ENCODE data around the gene OR2Z1.

The OR2Z1 gene, protein sequence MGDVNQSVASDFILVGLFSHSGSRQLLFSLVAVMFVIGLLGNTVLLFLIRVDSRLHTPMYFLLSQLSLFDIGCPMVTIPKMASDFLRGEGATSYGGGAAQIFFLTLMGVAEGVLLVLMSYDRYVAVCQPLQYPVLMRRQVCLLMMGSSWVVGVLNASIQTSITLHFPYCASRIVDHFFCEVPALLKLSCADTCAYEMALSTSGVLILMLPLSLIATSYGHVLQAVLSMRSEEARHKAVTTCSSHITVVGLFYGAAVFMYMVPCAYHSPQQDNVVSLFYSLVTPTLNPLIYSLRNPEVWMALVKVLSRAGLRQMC

DNA sequence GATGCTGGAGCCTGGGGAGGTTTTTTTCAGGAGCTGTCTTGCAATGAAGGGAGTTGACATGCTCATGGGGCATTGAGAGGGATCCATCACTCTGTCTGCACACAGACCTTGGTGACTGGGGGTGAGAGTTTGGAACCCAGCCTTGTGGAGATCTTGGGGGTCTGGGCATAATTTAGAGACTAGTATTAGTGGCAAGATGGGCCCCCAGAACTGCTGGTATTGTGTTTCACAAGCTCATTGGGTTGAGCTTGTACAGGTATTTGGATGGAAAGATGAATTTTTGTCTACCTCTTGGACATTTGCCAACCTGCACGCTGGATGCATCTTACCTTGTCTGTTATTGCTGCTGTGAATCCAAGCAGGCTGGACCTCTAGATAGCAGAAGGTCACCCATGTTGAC is at the start of gene OR2Z1:
Gene OR2Z1, plus strand, starts transcription at position 301 of the 400 bp plus-strand sequence. CDS start 9,395 bp downstream, outside the sequence.
- no peak for FAIRE-seq

DNA sequence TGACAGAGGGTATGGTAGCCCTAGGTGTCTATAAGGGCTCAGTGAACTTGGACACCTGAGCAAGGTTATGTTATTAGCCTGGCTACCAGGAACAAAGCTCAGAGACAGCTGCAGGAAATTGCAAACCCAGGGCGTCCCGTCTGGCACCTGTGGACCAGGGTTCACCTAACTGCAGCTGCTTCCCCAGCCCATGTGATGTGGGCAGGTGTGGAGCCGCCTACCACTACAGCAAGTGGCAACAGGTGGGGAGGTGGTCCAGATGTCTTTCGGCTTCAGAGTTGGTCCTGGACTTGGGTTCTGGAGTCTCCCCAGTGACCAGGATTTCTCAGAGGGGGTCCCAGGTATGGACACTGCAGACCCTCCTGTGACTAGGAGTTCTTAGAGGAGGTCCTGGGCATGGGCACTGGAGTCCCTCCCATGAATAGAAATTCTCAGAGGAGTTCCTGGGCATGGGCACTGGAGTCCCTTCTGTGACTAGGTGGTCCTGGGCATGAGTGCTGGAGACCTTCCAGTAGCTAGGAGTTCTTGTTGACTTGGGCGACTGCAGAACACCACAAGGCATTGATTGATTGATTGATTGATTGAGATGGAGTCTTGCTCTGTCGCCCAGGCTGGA is 48.0 kb upstream of the OR2Z1 start:
- no peak for FAIRE-seq

DNA sequence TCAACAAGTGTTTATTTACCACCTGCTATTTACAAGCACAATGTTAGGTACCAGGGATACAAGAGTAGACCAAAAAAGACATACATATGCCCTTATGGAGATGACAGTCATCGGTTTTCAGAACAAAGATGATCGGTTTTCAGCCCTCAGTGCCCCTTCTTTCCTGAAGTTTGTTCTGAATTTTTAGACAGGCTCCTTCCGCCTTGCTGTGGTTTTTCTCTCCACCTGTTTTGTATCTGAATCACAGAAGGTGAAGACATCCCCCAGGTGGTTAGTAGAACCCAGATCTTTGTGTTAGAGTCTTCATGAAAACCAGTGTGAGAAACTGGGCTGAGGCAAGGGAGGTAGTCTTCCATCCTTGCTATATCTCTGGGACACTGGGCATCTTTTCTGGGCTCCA is 46.4 kb upstream of the OR2Z1 start:
- no peak for FAIRE-seq

DNA sequence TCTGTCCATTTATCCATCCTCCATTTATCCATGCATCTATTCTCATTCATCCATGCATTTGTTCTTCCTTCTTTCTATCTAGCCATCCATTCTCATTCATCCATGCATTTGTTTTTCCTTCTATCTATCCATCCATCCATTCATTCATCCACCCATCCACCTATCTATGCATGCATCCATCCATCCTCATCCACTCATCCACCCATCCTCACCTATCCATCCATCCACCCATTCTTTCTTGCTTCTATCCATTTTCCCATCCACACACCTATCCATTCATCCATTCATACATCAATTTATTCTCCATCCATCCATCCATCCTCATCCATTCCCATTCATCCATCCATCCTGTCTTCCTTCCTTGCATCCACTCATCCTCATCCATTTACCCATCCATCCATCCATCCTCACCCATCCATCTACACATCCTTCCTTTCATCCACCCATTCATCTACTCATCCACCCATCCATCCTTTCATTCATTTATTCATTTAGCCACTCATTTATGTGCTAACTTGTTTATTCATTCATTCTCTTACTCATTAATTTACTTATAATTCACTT is 43.1 kb upstream of the OR2Z1 start:
- FAIRE-seq = no peak

DNA sequence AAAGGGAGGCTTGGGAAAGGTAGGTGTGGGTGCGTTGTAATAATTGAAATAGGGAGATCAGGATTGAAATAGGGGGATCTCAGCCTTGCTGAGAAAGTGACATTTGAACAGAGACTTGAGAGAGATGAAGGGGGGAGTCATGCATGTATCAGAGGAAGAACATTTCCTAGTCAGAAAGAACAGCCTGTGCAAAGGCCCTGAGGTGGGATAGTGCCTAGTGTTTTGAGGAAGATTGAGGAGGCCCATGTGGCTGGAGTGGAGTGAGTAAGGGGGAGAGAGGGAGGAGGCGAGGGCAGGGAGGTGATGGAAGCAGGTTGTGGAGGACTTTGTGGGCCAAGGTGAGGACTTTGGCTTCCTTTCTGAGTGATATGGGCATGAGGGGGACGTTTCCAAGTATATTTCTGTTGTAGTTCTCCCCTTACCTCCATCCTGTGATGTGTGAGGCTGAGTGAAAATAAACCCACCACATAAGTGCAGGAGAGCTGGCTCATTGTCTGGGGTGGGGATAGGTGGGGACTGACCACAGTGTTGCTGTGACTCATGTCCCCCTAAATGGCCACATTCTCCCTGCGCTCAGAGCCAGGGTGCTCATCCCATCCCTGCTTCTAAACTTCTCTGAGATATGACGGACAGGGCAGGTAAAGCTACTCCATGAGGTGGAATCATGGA is 40.6 kb upstream of the OR2Z1 start:
- FAIRE-seq = no peak

DNA sequence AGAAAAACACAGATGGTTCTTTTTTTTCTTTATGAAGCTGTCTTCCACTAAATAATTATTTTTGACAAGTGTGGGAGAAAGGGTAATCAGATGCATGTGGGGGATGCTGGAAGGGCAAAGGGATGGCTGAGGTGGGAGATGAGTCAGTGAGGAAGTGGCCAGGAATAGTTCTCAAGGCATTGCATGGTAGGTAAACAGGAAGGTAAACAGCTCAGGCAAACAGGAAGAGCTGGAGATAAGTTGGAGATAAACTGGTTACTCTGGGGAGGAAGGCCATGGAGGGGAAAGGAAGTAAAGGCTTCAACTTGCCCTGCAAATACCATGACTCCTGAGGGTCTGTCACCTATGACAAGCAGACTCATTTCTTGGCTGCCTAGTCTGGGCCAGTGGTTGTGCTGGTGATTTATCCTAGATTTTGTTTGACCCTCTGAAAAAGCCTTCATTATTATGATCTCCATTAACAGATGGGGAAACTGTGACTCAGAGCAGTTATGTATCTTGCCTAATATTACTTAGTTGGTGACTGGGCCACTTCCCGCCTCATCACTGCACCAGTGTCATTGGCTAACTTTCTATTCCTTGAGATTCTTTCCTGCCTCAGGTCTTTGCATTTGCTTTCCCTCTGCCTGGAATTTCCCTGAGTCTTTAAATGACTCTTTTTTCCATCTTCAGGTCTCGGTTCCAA is 39.9 kb upstream of the OR2Z1 start:
- no peak for FAIRE-seq

DNA sequence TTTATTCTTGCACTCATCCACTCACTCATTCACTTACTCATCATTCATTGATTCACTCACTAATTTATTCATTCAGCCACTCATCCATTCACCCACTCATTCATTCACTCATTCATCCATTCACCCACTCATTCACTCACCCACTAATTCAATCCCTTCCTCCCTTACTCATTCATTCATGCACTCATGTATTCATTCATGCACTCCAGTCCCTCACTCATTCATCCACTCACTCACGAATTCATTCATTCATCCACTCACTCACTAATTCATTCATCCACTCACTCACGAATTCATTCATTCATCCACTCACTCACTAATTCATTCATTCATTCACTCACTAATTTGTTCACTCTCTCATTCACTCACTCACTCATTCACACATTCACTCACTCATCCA is 39.0 kb upstream of the OR2Z1 start:
- FAIRE-seq = no peak

DNA sequence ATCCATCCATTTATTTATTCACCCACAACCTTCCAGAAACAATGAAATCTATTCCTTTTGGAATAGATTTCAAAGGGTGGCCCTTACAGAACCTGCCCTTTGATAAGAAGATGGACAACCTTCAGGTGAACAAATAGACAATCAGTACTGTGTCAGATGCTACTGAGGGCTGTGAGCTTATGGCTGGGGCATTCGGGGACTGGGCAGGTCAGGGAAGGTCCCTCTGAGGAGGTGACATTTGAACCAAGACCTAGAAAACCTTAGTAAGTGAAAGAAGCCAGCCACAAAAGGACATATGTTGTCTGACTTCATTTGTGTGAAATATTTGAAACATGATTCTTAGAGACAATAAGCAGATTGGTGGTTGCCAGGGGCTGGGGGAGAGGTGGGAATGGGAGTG is 38.5 kb upstream of the OR2Z1 start:
- no peak for FAIRE-seq

DNA sequence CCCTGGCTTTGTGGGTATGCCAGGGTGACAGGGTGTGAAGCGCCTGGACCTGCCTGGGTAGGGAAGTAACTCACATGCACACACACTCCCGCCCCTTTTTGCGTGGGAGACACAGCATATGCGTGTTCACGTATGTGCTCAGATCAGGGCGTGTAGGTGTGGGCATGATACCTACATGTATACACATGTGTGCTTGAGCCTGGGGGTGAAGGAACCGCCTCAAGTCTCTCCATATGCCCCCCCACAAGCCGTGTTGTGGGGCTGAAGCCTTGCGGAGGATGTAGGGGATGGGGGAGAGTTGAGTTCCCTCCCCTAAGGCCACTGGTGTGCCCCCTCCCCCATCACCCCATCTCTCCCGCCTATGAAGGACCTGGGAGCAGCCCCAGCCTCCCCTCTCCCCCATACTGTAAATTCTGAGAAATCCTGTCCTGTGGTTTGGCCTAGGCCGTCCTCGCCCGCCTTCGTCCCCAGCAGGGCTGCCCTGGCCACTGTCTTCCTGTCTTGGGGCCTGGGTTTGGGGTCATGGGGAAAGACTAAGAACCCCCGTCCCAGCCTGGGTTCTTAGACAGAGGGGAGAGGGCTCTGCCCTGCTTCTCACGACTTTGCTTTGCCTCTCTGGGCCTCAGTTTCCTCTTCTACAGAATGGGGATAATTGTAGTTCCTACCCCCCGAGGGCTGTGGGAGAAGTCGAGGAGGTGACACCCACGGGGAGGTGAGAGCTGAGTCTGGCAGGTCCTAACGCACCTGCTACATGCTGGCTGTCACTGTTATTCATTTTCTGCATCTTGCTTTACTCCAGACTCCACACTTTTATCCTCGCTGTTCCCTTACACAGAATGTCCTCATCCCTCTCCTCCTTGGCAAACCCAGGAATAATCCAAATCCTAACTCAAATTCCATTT is 37.2 kb upstream of the OR2Z1 start:
- no peak for FAIRE-seq

DNA sequence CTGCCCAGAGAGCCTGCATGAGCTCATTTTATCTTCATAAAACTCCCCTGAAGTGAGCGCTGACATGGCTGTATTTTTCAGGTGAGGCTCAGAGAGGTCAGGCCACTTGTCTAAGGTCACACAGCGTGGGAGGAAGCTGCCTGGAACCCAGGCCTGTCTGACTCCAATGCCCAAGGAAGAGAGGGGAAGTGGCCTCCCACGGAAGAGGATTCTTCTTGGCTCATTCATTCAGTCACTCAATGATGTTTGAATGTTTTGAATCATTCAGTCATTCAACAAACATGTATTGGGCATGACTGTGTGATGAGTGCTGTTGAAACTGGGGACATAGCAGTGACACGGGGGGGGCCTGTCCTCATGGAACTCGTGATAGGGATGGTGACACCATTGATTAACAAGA is 34.9 kb upstream of the OR2Z1 start:
- no peak for FAIRE-seq

DNA sequence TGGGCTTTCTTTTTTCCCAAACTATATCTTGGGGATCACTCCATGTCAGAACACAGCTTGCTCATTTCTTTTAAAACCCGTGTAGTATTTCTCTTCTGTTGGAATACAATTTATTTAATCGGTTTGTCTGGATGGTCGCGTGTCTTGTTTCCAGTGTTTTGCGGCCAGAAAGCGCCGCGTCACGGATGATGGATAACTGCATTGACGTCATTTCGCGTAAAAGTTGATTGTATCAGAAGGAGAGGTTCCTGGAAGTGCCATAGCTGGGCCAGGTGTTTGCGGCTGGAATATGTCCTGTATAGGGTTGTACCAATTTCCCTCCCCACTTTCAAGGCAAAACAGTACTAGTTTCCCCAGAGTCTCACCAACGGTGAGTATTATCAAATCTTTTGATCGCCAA is 32.5 kb upstream of the OR2Z1 start:
- no peak for FAIRE-seq

DNA sequence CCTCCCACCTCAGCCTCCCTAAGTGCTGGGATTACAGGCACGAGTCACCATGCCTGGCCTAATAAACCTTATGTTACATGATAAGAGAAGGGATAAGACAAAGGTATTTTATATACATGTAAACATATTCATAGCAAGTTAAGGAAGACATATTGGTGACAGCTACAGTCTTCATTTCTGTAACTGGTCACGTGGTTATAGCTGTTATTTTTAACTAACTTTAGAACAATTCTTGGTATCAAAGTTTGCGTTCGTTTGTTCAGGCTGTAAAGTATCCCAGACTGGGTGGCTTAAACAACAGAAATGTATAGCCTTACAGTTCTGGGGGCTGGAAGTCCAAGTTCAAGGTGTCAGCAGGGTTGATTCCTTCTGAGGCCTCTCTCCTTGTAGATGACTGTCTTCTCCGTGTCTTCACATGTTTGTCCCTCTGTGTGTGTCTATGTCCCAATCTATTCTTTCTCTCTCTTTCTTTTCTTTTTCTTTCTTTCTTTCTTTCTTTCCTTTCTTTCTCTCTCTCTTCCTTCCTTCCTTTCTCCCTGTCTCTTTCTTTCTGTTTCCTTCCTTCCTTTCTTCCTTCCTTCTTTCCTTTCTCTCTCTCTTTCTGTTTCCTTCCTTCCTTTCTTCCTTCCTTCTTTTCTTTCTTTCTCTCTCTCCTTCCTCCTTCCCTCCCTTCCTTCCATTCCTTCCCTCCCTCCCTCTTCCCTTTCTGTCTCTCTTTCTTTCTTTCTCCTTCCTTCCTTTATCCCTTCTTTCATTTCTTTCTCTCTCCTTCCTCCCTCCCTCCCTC is 30.5 kb upstream of the OR2Z1 start:
- FAIRE-seq = no peak

DNA sequence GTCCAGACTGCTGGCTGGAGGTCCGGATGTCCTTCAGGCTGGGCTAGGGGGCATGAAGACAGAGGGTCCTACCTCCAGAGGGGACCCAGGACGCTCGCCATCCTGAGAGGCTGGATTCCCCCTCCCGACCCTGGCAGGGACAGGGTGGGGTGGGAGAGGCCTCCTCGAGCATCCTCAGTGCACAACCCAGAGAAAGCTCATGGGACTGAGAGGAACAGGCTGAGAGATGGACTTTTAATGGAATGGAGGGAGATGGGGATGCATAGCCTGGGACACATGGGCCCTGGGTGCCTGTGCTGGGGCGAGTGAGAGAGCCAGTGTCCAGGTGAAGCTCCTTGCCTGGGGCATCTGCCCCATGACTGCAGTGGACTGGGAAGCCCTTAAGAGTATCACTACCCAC is 25.9 kb upstream of the OR2Z1 start:
- no peak for FAIRE-seq

DNA sequence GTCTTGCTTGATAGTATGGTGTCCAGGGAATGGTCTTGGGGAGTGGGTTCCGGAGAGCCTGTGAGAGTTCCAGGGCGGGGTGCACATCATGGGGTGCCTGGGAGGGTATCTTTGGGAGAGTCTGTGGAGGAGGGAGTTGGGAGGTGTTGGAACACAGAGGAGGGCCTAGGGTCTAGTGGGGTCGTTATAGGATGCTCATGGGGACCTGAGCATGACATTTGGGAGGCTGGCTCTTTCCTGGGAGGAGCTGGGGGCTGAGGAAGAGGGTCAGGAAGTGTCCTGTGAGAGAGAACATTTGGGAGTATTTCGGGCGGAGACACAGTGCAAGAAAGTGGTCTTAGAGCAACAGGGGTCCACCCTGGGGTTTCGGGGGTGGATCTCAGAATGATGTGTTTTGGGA is 25.5 kb upstream of the OR2Z1 start:
- FAIRE-seq = no peak

DNA sequence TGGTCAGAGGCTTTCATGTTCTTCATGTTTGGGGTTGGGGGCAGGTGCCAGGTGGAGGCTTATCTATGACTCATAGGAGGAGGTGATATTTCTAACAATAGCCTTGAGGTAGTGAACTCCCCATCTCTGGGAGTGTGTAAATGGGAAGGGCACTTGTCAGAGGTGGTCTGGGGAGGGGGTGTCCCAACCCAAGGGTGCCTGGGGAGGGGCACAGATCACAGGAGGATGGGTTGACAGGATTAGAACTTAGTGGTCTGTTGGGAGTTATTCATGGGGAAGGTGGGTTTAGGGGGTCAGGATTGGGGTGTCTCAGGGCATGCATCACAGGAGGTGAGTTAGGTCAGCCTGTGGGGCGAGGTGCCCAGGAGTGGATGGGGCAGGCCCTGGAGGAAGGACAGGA is 24.4 kb upstream of the OR2Z1 start:
- FAIRE-seq = no peak

DNA sequence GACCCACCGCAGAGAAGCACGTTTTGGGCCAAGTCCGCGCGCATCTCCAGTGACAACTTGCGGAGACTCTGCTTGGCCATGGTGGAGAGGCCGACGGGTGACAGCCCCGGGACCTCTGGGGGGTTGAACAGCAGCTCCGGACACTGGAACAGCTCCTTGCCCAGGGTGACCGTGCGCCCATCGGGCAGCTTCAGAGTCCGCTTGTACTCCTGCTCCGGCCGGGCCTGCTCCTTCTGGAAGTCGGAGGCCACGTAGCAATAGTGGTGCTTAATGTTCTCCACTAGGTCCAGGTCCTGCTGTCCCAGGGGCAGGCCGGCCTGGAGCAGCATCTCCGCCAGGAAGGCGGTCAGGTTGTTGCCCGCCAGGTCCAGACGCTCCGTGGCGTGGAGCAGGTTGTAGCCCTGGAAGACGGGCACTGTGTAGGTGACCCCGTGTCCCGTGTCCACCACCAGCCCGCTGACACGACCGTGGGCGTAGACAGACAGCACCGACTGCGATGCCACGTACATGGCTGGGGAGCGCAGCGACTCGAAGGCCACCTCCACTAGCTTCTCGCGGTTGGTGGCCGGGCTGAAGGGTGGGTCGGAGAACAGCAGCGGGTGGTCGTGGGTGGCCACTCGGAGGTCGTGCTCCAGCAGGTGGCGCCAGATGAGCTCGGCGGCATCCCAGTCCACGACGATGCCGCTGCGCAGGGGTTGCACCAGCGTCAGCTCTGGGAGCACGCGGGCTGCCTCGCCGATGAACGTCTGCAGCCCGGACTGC is 23.6 kb upstream of the OR2Z1 start:
- no peak for FAIRE-seq

DNA sequence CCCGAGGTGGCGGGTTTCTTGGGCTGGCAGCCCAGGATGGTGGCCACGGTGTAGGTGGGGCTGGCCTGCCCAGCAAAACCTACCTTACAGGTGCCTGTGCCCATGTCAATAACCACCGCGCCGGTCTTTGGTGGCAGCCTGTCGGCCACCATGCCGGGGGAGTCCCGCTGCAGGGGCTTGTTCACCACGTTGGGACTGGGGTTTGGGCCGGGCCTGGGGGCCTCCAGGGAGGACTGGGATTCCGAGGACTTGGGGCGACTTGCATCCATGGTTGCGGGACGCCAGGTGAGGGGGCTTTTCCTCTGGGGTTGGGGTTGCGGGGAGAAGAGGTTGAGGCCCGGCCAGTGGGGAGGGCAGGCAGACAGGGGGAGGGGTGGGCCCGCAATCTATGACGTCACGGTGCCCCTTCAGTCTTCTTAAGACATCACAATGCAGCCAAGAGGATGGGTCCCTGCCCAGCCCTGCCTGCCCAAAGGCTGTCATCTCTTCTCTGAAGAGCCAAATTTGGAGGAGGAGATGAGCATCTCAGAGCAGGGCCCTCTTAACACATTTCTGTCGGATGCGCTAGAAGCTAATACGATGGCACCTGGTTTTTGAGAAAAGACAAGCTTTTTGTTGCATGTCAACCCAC is 22.9 kb upstream of the OR2Z1 start, which contains the start of gene ACTL9:
Gene ACTL9, minus strand, starts transcription at position 363 of the 631 bp plus-strand sequence. Its CDS starts 94 bp downstream, at position 269.
- no peak for FAIRE-seq

DNA sequence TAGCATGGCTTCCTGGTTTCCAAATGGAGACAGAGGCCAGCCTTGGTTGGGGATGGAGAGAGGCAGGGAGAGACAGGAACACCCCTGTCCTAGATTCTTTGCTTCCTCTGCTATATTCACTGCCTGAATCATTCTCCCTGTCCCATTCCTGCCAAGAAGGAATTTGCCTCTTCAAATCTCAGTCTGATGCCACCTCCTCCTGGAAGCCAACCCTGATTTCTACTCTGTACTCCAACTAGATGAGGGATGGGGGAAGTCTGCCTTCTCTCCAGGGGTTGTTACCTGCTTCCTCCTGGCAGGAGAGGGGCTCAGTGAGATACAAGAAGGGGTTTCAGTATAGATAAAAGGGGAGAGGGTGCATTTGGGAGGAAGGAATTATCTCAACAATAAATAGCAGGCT is 21.5 kb upstream of the OR2Z1 start:
- no peak for FAIRE-seq

DNA sequence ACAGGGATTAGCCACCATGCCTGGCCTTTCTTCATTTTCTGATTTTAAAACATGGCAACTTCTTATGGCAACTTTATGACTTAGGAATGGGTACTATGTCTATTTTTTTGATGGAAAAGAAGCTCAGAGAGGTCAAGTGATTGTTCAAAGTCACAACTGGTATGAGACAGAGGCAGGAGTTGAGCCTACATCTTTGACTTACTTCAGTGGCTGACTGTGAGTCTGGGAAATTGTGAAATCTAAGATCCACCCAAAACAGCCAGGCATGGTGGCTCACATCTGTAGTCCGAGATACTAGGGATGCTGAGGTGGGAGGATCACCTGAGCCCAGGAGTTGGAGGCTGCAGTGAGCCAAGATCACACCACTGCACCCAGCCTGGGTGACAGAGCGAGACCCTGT is 20.5 kb upstream of the OR2Z1 start:
- FAIRE-seq = no peak

DNA sequence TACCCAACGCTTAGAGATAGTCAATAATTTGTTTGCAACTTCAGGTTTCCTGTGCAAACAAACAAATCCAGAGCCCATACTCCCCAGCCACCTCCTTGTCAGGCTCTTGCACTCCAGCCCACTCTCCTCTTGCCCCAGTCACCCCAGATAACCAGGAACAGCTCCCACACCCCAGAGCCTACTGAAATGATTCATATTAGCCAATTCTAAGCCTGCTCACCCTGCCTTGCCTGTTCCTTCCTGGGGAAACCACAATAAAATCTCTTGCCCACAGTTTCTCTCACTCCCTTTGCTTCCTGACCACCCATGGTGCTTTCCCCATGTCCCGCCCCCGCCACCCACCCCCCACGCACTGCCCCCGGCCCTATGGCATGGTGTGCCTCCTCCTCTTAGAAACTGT is 19.1 kb upstream of the OR2Z1 start:
- no peak for FAIRE-seq
